CD8-positive, alpha-beta memory T cell (primary cell): ENCODE measurements around the gene RHOB. TPM values are rescaled to one million over a fixed set of nuclear protein-coding genes. Genes with fewer than 3 reads are reported as not detected.
"Not testable (repeated sequence)": the region's sequence is repeated elsewhere in the genome, so short reads cannot be mapped to it uniquely, and the experiment has no call there.

Experiments used
- CTCF ChIA-PET: fragments of 350-600 bp; sonication (Branson Sonifier 250); formaldehyde crosslinking; loops from one replicate; lab custom pipeline; 2021; ENCODE audit warnings: antibody characterized with exemption; lab: Charles Lee
- POLR2A ChIA-PET: fragments of 350-600 bp; sonication (Branson Sonifier 250); formaldehyde crosslinking; loops from one replicate; lab custom pipeline; 2021; ENCODE audit warnings: antibody characterized with exemption; lab: Charles Lee
- DNase-seq, 5 donors: peaks; one replicate each; pipeline versions ENCODE4 v3.0.0 to v3.0.0-alpha.2; 2020 to 2022; ENCODE audit warnings: mixed read lengths in 1 of 5
- H3K27ac ChIP-seq: one replicate; pipeline ENCODE4 v1.7.0; 2013; ENCODE audit warnings: low read depth, mild to moderate bottlenecking, low read length, moderate library complexity
- H3K27me3 ChIP-seq: 2 replicates; pipeline ENCODE4 v1.7.0; 2013; ENCODE audit warnings: low read length, mild to moderate bottlenecking; ENCODE audit not compliant: insufficient read depth, poor library complexity, severe bottlenecking
- H3K36me3 ChIP-seq: 2 replicates; pipeline ENCODE4 v1.7.0; 2013; ENCODE audit warnings: mild to moderate bottlenecking, low read length, moderate library complexity; ENCODE audit not compliant: insufficient read depth
- H3K4me1 ChIP-seq: 2 replicates; pipeline ENCODE4 v1.7.0; 2013; ENCODE audit warnings: mild to moderate bottlenecking, low read length, moderate library complexity; ENCODE audit not compliant: insufficient read depth
- H3K4me3 ChIP-seq: 2 replicates; pipeline ENCODE4 v1.7.0; 2013; ENCODE audit warnings: mild to moderate bottlenecking, low read length
- H3K9me3 ChIP-seq: 2 replicates; pipeline ENCODE4 v1.7.0; 2013; ENCODE audit warnings: mild to moderate bottlenecking, low read length
- H3K27ac Mint-ChIP-seq, 8 donors: one replicate each; pipeline ENCODE4 v1.8.0; 2020 to 2021; ENCODE audit warnings: mixed read lengths in 8 of 8, mild to moderate bottlenecking in 6 of 8, inconsistent platforms in 3 of 8, moderate library complexity in 3 of 8
- H3K27me3 Mint-ChIP-seq, 2 donors: one replicate each; pipeline ENCODE4 v1.8.0; 2020 to 2021; ENCODE audit warnings: mixed read lengths in 2 of 2, mild to moderate bottlenecking in 1 of 2, moderate library complexity in 1 of 2
- H3K36me3 Mint-ChIP-seq, 3 donors: one replicate each; pipeline ENCODE4 v1.8.0; 2020 to 2021; ENCODE audit warnings: mixed read lengths in 3 of 3, inconsistent platforms in 1 of 3, mild to moderate bottlenecking in 1 of 3
- H3K4me1 Mint-ChIP-seq, 3 donors: one replicate each; pipeline ENCODE4 v1.8.0; 2020 to 2021; ENCODE audit warnings: mixed read lengths in 3 of 3, inconsistent platforms in 1 of 3, mild to moderate bottlenecking in 1 of 3
- H3K4me3 Mint-ChIP-seq, 7 donors: one replicate each; pipeline ENCODE4 v1.8.0; 2020 to 2021; ENCODE audit warnings: mixed read lengths in 7 of 7, mild to moderate bottlenecking in 6 of 7, moderate library complexity in 4 of 7, inconsistent platforms in 2 of 7
- H3K9me3 Mint-ChIP-seq, 5 donors: one replicate each; pipeline ENCODE4 v1.8.0; 2020 to 2022; ENCODE audit warnings: mixed read lengths in 5 of 5, mild to moderate bottlenecking in 3 of 5, moderate library complexity in 2 of 5, inconsistent platforms in 1 of 5
- polyA plus RNA-seq: library from polyadenylated mRNA; unstranded; fragments of 300-500 nt; fragmentation: Illumina TruSeq; gene quantifications from one replicate; pipeline ENCODE4 v1.2.3, GENCODE V29; 2021
- total RNA-seq, 2 experiments: library from RNA; stranded (reverse); gene quantifications; one replicate each; pipeline ENCODE4 v1.2.3, GENCODE V29; 2021

Gene RHOB
- total and polyA plus RNA-seq, 3 experiments from 2014 or later = 3.4 to 27.4 (median 27.4) TPM

GRCh38 chr2:20434588-20435294, 12.1 kb upstream of the RHOB start:
- Mint-ChIP-seq H3K27ac (no peak overlapping the region), H3K9me3 (no peaks in the 10 kb centered on the region), H3K4me1 (no peaks in the 10 kb centered on the region), H3K27me3 (peaks cover 15 to 32% of the 10 kb centered on the region in 2 donors), H3K4me3 (no peak overlapping the region), H3K36me3 (peaks cover 0 to 2% (median 0%) of the 10 kb centered on the region in 3 donors)
- ChIA-PET CTCF (no interaction called here), POLR2A (no interaction called here)
- H3K9me3 ChIP-seq = no peaks in the 10 kb centered on the region
- no peak overlapping the region for H3K4me3 ChIP-seq
- H3K4me1 ChIP-seq = no peaks in the 10 kb centered on the region
- H3K27me3 ChIP-seq = no peaks in the 10 kb centered on the region
- H3K27ac ChIP-seq = no peak overlapping the region
- H3K36me3 ChIP-seq = no peaks in the 10 kb centered on the region
- DNase-seq = no peak

- H3K27me3 ChIP-seq, POLR2A ChIA-PET, H3K36me3 ChIP-seq, H3K4me1 ChIP-seq, H3K27ac Mint-ChIP-seq, H3K4me1 Mint-ChIP-seq, H3K27ac ChIP-seq, H3K4me3 Mint-ChIP-seq, H3K36me3 Mint-ChIP-seq, H3K4me3 ChIP-seq, H3K9me3 ChIP-seq, DNase-seq, H3K9me3 Mint-ChIP-seq: not testable (repeated sequence)
- peaks cover 15 to 32% of the 10 kb centered on the region in 2 donors for H3K27me3 Mint-ChIP-seq
- CTCF ChIA-PET = interaction anchor here (1.4 kb wide), 1 partner anchor 216 kb away, joined by 3 read pairs; the partner anchor contains the start of gene HS1BP3
Observed at GRCh38 chr2:20435456-20435855, 11.4 kb upstream of the RHOB start.

GRCh38 chr2:20436716-20437470, 10.0 kb upstream of the RHOB start:
- no peaks in the 10 kb centered on the region for H3K27me3 ChIP-seq
- ChIA-PET CTCF (interaction anchor here (1.2 to 1.4 kb wide), 4 partner anchors 10 to 214 kb away, joined by 3 to 4 read pairs (median 3); partner anchors contain the start of genes HS1BP3 and RHOB), POLR2A (no interaction called here)
- Mint-ChIP-seq H3K4me3 (no peak overlapping the region), H3K4me1 (no peaks in the 10 kb centered on the region), H3K27me3 (peaks cover 15 to 32% of the 10 kb centered on the region in 2 donors), H3K36me3 (peaks cover 0 to 2% (median 0%) of the 10 kb centered on the region in 3 donors), H3K9me3 (no peaks in the 10 kb centered on the region), H3K27ac (peak overlapping the region in 1 of 8 donors; percentile 45)
- H3K4me3 ChIP-seq = no peak overlapping the region
- no peaks in the 10 kb centered on the region for H3K9me3 ChIP-seq
- H3K36me3 ChIP-seq = no peaks in the 10 kb centered on the region
- no peaks in the 10 kb centered on the region for H3K4me1 ChIP-seq
- no peak overlapping the region for H3K27ac ChIP-seq
- DNase-seq = no peak

GRCh38 chr2:20438334-20439192, 8.3 kb upstream of the RHOB start:
- H3K9me3 ChIP-seq = no peaks in the 10 kb centered on the region
- ChIA-PET POLR2A (no interaction called here), CTCF (interaction anchor here (1.4 to 2.3 kb wide), 3 partner anchors 13 to 213 kb away, joined by 3 to 8 read pairs (median 5); no protein-coding TSS in a partner anchor)
- no peak for DNase-seq
- Mint-ChIP-seq H3K4me1 (no peaks in the 10 kb centered on the region), H3K27me3 (peaks cover 13 to 32% of the 10 kb centered on the region in 2 donors), H3K4me3 (no peak overlapping the region), H3K27ac (no peak overlapping the region), H3K9me3 (no peaks in the 10 kb centered on the region), H3K36me3 (peaks cover 0 to 2% (median 0%) of the 10 kb centered on the region in 3 donors)
- no peaks in the 10 kb centered on the region for H3K4me1 ChIP-seq
- no peak overlapping the region for H3K4me3 ChIP-seq
- H3K36me3 ChIP-seq = no peaks in the 10 kb centered on the region
- H3K27me3 ChIP-seq = no peaks in the 10 kb centered on the region
- H3K27ac ChIP-seq = no peak overlapping the region

GRCh38 chr2:20439193-20439475, 7.7 kb upstream of the RHOB start:
- H3K27ac ChIP-seq = no peak overlapping the region
- no peaks in the 10 kb centered on the region for H3K36me3 ChIP-seq

GRCh38 chr2:20439503-20439902, 7.4 kb upstream of the RHOB start:
- H3K27me3 ChIP-seq = no peaks in the 10 kb centered on the region
- H3K27ac Mint-ChIP-seq = no peak overlapping the region
- no peak overlapping the region for H3K4me3 ChIP-seq
- no peaks in the 10 kb centered on the region for H3K9me3 ChIP-seq
- no peaks in the 10 kb centered on the region for H3K4me1 ChIP-seq
- ChIA-PET CTCF (interaction anchor here (1.2 to 2.3 kb wide), 6 partner anchors 14 to 222 kb away, joined by 3 to 8 read pairs (median 3); no protein-coding TSS in a partner anchor), POLR2A (no interaction called here)
- DNase-seq = no peak
- no peaks in the 10 kb centered on the region for H3K36me3 ChIP-seq
- no peaks in the 10 kb centered on the region for H3K9me3 Mint-ChIP-seq
- H3K27ac ChIP-seq = no peak overlapping the region
- H3K27me3 Mint-ChIP-seq = peaks cover 17 to 39% of the 10 kb centered on the region in 2 donors
- no peak overlapping the region for H3K4me3 Mint-ChIP-seq
- H3K4me1 Mint-ChIP-seq = no peaks in the 10 kb centered on the region
- H3K36me3 Mint-ChIP-seq = peaks cover 0 to 2% (median 0%) of the 10 kb centered on the region in 3 donors

More at GRCh38 chr2:20439193-20439475, 7.7 kb upstream of the RHOB start:
- no peak for DNase-seq
- no peak overlapping the region for H3K4me3 ChIP-seq
- no peaks in the 10 kb centered on the region for H3K4me1 ChIP-seq
- Mint-ChIP-seq H3K4me1 (no peaks in the 10 kb centered on the region), H3K27ac (no peak overlapping the region), H3K27me3 (peaks cover 17 to 36% of the 10 kb centered on the region in 2 donors), H3K4me3 (no peak overlapping the region), H3K36me3 (peaks cover 0 to 2% (median 0%) of the 10 kb centered on the region in 3 donors), H3K9me3 (no peaks in the 10 kb centered on the region)
- ChIA-PET POLR2A (no interaction called here), CTCF (interaction anchor here (1.2 to 2.3 kb wide), 5 partner anchors 13 to 212 kb away, joined by 3 to 8 read pairs (median 3); no protein-coding TSS in a partner anchor)
- H3K9me3 ChIP-seq = no peaks in the 10 kb centered on the region
- H3K27me3 ChIP-seq = no peaks in the 10 kb centered on the region

- Histone ChIP-seq H3K27ac (no peak overlapping the region), H3K36me3 (no peaks in the 10 kb centered on the region), H3K4me3 (no peak overlapping the region), H3K4me1 (no peaks in the 10 kb centered on the region), H3K9me3 (no peaks in the 10 kb centered on the region), H3K27me3 (no peaks in the 10 kb centered on the region)
- POLR2A ChIA-PET = no interaction called here
- Mint-ChIP-seq H3K4me3 (no peak overlapping the region), H3K4me1 (no peaks in the 10 kb centered on the region), H3K9me3 (no peaks in the 10 kb centered on the region), H3K27ac (no peak overlapping the region), H3K27me3 (peaks cover 19 to 39% of the 10 kb centered on the region in 2 donors), H3K36me3 (peaks cover 0 to under 1% (median 0%) of the 10 kb centered on the region in 3 donors)
- no peak for DNase-seq
- CTCF ChIA-PET = interaction anchor here (1.2 to 3.2 kb wide), 5 partner anchors 19 to 221 kb away, joined by 3 to 35 read pairs (median 3); no protein-coding TSS in a partner anchor
Observed at GRCh38 chr2:20440001-20440560, 6.8 kb upstream of the RHOB start.
